ENCODE data around the gene PNN.

- TF ChIP-seq, protein P1, sequence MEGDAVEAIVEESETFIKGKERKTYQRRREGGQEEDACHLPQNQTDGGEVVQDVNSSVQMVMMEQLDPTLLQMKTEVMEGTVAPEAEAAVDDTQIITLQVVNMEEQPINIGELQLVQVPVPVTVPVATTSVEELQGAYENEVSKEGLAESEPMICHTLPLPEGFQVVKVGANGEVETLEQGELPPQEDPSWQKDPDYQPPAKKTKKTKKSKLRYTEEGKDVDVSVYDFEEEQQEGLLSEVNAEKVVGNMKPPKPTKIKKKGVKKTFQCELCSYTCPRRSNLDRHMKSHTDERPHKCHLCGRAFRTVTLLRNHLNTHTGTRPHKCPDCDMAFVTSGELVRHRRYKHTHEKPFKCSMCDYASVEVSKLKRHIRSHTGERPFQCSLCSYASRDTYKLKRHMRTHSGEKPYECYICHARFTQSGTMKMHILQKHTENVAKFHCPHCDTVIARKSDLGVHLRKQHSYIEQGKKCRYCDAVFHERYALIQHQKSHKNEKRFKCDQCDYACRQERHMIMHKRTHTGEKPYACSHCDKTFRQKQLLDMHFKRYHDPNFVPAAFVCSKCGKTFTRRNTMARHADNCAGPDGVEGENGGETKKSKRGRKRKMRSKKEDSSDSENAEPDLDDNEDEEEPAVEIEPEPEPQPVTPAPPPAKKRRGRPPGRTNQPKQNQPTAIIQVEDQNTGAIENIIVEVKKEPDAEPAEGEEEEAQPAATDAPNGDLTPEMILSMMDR (IDR thresholded peaks at IDR 0.05): no peak
- no peak for TF ChIP-seq POLR2A (IDR thresholded peaks at IDR 0.05)
Observed at GRCh38 chr14:39138440-39138839, 36.6 kb upstream of the PNN start.
